ENCODE results near the gene UBAC1. TPM values are rescaled to one million over a fixed set of nuclear protein-coding genes. Genes with fewer than 3 reads are reported as not detected.

UBAC1 gene
- total and polyA plus RNA-seq, 5 donors from 2014 or later, result 17.8 to 27.7 (median 23.8) TPM

DNA sequence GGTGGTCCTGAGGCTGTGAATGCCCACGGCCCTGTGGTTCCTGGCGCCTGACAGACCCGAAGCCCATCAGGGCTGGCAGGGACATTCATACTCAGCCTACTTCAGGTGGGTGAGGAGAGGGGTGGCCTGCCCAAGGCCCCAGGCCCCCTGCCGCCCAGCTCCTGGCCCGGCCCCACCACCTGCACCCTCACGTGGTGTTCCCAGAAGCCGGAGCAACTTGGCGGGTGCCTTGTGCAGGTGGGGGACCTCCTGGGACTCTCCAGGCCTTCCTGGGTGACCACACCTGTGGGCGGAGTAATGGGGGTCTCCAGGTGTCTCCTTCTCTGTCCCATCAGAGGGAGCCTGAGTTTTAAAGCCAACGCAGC is 36.8 kb upstream of the UBAC1 start:
- no peak for ATAC-seq (ENCODE audit: low read depth in 2 of 2)
- no peaks in the 10 kb centered on the region for H3K9me3 Mint-ChIP-seq
- no peak overlapping the region for H3K4me3 Mint-ChIP-seq

DNA sequence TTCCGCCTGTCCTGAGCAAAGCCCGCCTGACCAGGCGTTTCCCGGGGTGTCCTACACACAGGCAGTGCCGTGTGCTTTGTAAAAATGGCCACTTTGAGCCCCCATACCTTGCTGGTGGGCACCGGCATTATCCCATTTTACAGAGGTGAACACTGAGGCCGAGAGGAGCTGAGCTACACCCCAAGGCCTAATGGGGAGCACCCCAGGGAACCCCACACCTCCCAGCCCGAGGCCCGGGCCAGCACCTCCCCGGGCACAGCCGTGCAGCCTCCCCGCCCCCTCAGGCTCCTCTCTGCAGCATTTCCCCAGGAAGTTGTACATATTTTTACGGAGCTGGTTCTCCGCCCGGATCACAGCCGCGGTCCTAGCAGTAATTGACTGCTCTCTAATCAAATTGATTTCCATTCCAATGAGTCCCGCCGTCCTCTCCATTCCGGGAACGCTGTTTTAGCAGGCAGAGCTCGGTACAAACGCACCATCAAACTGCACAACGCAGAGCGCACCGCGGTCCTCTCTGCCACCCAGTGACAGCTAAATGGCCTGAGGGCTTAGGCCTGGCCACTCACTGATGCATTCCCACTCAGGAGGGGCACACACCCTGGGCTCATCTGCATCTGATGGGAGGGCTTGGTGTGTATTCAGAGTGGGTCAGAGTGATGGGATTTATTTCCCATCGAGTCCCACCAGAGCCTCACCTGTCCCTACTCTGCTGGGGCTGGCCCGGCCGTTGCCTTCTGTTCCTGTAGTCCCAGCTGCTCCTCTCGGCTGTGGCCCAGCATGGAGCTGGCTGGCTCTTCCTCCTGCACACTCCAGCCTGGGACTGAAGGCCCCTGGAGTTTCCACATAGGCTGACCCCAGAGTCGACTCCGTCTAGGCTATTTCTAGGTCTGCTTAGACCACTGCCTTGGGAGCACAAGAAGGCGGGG is 36.2 kb upstream of the UBAC1 start:
- Histone ChIP-seq H3K27me3 (ENCODE audit: control insufficient read depth, insufficient read depth, low read length) (no peaks in the 10 kb centered on the region), H3K9me3 (ENCODE audit: control insufficient read depth in 2 of 2, low read length in 2 of 2) (no peaks in the 10 kb centered on the region), H3K27ac (ENCODE audit: insufficient read depth, low read length, poor library complexity, severe bottlenecking) (no peak overlapping the region), H3K4me1 (ENCODE audit: control insufficient read depth, insufficient read depth, low read length, poor library complexity, severe bottlenecking) (peaks cover 11% of the 10 kb centered on the region), H3K36me3 (ENCODE audit: control insufficient read depth, insufficient read depth, low read length) (no peaks in the 10 kb centered on the region), H3K4me3 (ENCODE audit: low read depth, low read length) (no peak overlapping the region)
- DNase-seq (no peak), ATAC-seq (ENCODE audit: low read depth in 2 of 2) (no peak)
- Mint-ChIP-seq H3K4me1 (peaks cover 0 to 7% (median under 1%) of the 10 kb centered on the region in 4 donors), H3K27ac (no peak overlapping the region), H3K4me3 (no peak overlapping the region), H3K36me3 (no peaks in the 10 kb centered on the region), H3K9me3 (no peaks in the 10 kb centered on the region), H3K27me3 (no peaks in the 10 kb centered on the region)

More for the DNA sequence above, 36.8 kb upstream of the UBAC1 start:
- peaks cover 4% of the 10 kb centered on the region for H3K4me1 ChIP-seq (ENCODE audit: control insufficient read depth, insufficient read depth, low read length, poor library complexity, severe bottlenecking)
- Mint-ChIP-seq H3K36me3 (no peaks in the 10 kb centered on the region), H3K27ac (no peak overlapping the region), H3K27me3 (no peaks in the 10 kb centered on the region), H3K4me1 (peaks cover 0 to 3% (median under 1%) of the 10 kb centered on the region in 4 donors)
- no peak overlapping the region for H3K27ac ChIP-seq (ENCODE audit: insufficient read depth, low read length, poor library complexity, severe bottlenecking)
- H3K4me3 ChIP-seq (ENCODE audit: low read depth, low read length), result no peak overlapping the region
- no peaks in the 10 kb centered on the region for H3K9me3 ChIP-seq (ENCODE audit: control insufficient read depth in 2 of 2, low read length in 2 of 2)
- no peak for DNase-seq
- H3K27me3 ChIP-seq (ENCODE audit: control insufficient read depth, insufficient read depth, low read length), result no peaks in the 10 kb centered on the region
- H3K36me3 ChIP-seq (ENCODE audit: control insufficient read depth, insufficient read depth, low read length), result no peaks in the 10 kb centered on the region

- no peaks in the 10 kb centered on the region for H3K27me3 ChIP-seq (ENCODE audit: control insufficient read depth, insufficient read depth, low read length)
- ATAC-seq (ENCODE audit: low read depth in 2 of 2) (no peak), DNase-seq (no peak)
- H3K9me3 ChIP-seq (ENCODE audit: control insufficient read depth in 2 of 2, low read length in 2 of 2), result no peaks in the 10 kb centered on the region
- Mint-ChIP-seq H3K9me3 (no peaks in the 10 kb centered on the region), H3K27ac (no peak overlapping the region), H3K4me1 (peaks cover 0 to 15% (median 7%) of the 10 kb centered on the region in 4 donors), H3K27me3 (no peaks in the 10 kb centered on the region), H3K36me3 (no peaks in the 10 kb centered on the region), H3K4me3 (peak overlapping the region in 1 of 4 donors; percentile 68)
- H3K36me3 ChIP-seq (ENCODE audit: control insufficient read depth, insufficient read depth, low read length), result no peaks in the 10 kb centered on the region
- H3K4me1 ChIP-seq (ENCODE audit: control insufficient read depth, insufficient read depth, low read length, poor library complexity, severe bottlenecking), result peaks cover 14% of the 10 kb centered on the region
- no peak overlapping the region for H3K4me3 ChIP-seq (ENCODE audit: low read depth, low read length)
- no peak overlapping the region for H3K27ac ChIP-seq (ENCODE audit: insufficient read depth, low read length, poor library complexity, severe bottlenecking)
These were observed 34.6 kb upstream of the UBAC1 start for GRCh38 chr9:135995816-135996215.

GRCh38 chr9:135994501-135995192 is 33.5 kb upstream of the UBAC1 start:
- Histone ChIP-seq H3K4me3 (ENCODE audit: low read depth, low read length) (no peak overlapping the region), H3K4me1 (ENCODE audit: control insufficient read depth, insufficient read depth, low read length, poor library complexity, severe bottlenecking) (peaks cover 22% of the 10 kb centered on the region), H3K27me3 (ENCODE audit: control insufficient read depth, insufficient read depth, low read length) (no peaks in the 10 kb centered on the region), H3K27ac (ENCODE audit: insufficient read depth, low read length, poor library complexity, severe bottlenecking) (no peak overlapping the region), H3K36me3 (ENCODE audit: control insufficient read depth, insufficient read depth, low read length) (no peaks in the 10 kb centered on the region), H3K9me3 (ENCODE audit: control insufficient read depth in 2 of 2, low read length in 2 of 2) (no peaks in the 10 kb centered on the region)
- Mint-ChIP-seq H3K4me3 (no peak overlapping the region), H3K9me3 (no peaks in the 10 kb centered on the region), H3K36me3 (no peaks in the 10 kb centered on the region), H3K4me1 (peaks cover 0 to 21% (median 7%) of the 10 kb centered on the region in 4 donors), H3K27me3 (no peaks in the 10 kb centered on the region), H3K27ac (peak overlapping the region in 1 of 3 donors; percentile 92)
- ATAC-seq (ENCODE audit: low read depth in 2 of 2) (no peak), DNase-seq (no peak)

DNA sequence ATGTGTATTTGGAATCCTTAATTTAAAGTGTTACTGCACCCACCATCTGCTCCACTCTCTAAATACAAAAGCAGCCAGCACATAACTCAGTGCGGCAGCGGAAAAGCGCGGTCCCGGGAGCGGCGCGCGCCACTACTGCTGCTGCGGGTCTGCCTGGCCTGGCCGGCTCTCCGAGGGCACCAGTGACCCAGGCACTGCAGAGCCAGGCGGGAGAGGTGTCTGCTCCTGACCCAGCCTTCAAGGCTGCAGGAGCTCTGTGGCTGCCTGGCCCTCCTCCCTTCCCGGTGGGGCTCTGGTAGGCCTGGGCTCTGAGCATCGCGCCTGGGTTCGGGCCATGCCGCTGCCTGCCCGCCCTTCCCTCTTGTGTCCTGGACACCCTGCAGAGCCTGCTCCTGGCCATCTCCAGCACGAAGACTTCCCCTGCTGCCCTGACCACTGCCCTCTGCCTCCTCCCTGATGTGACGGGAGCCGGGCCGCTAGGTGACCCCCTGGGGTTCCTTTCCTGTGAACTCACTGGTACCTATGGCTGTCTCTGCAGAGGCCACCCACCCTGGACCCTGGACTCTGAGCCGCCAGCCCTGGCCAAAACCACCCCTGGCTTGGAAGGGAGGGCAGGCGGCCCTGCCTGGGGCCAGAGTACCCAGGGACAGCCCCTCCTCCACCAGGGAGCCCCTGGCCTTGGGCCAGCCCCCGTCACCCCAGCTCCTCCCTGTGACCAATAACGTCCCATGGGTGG is 32.8 kb upstream of the UBAC1 start:
- H3K9me3 Mint-ChIP-seq, result no peaks in the 10 kb centered on the region
- Histone ChIP-seq H3K27ac (ENCODE audit: insufficient read depth, low read length, poor library complexity, severe bottlenecking) (no peak overlapping the region), H3K36me3 (ENCODE audit: control insufficient read depth, insufficient read depth, low read length) (no peaks in the 10 kb centered on the region), H3K4me3 (ENCODE audit: low read depth, low read length) (no peak overlapping the region), H3K9me3 (ENCODE audit: control insufficient read depth in 2 of 2, low read length in 2 of 2) (no peaks in the 10 kb centered on the region), H3K27me3 (ENCODE audit: control insufficient read depth, insufficient read depth, low read length) (no peaks in the 10 kb centered on the region), H3K4me1 (ENCODE audit: control insufficient read depth, insufficient read depth, low read length, poor library complexity, severe bottlenecking) (peaks cover 27% of the 10 kb centered on the region)
- H3K27ac Mint-ChIP-seq, result no peak overlapping the region
- H3K4me3 Mint-ChIP-seq, result peak overlapping the region in 1 of 4 donors; percentile 9
- H3K4me1 Mint-ChIP-seq, result peaks cover 0 to 22% (median 8%) of the 10 kb centered on the region in 4 donors
- no peak for DNase-seq
- H3K27me3 Mint-ChIP-seq, result no peaks in the 10 kb centered on the region
- no peak for ATAC-seq (ENCODE audit: low read depth in 2 of 2)
- no peaks in the 10 kb centered on the region for H3K36me3 Mint-ChIP-seq

- H3K4me1 Mint-ChIP-seq, result peaks cover 0 to 22% (median 8%) of the 10 kb centered on the region in 4 donors
These were observed 32.2 kb upstream of the UBAC1 start for GRCh38 chr9:135993409-135993742.

DNA sequence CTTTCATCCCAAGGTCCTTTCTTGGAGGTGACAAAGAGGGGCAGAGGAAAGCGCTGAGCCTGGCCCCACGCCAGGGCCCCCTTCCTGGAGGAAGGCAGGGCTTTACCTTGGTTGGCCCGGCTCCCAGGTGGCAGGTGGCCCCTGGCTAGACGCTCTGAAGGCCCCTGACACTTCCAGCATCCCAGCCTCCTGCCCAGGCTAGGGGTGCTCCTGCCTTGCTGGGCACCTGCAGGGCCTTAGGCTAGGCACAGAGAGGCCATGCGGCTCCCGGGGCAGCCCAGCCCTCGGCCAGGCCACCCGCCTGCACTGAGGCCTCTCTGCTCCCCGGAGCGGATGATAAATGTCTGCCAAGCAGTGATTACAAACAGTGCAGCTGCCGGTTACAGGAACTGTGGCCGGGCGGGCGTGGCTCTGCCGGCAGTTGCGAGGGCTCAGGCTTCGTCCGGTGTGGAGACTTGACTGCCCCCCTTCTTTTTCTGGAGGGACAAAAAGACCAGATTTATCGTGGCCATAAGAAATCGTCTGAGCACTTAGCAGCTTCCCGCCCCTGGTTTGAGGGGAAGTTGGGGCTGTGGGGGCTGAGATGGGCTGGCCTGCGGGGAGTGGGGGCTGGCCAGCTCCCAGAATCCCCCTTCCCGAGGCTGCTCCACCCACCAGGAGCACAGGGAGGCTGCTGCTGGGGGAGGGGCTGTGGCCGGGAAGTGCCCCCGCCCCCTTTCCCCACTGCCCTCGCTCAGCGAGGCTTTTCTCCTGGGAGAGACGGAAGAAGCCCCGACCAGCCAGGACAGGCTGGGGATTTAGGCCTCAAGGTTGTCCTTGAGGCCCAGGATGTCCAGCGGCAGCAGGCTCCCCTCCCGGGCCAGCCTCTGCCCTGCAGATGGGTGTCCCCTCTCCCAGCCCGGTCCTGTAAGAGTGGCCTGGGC is 31.6 kb upstream of the UBAC1 start:
- peak overlapping the region in 3 of 4 donors; percentile 36 to 71 (median 71) for H3K4me3 Mint-ChIP-seq
- ATAC-seq (ENCODE audit: low read depth in 2 of 2), result peak; percentile 69 to 70
- H3K9me3 ChIP-seq (ENCODE audit: control insufficient read depth in 2 of 2, low read length in 2 of 2), result no peaks in the 10 kb centered on the region
- H3K4me1 ChIP-seq (ENCODE audit: control insufficient read depth, insufficient read depth, low read length, poor library complexity, severe bottlenecking), result peaks cover 27% of the 10 kb centered on the region
- peaks cover 0 to 22% (median 8%) of the 10 kb centered on the region in 4 donors for H3K4me1 Mint-ChIP-seq
- no peaks in the 10 kb centered on the region for H3K9me3 Mint-ChIP-seq
- peak in 2 of 3 donors; percentile 39 to 73 for DNase-seq
- no peaks in the 10 kb centered on the region for H3K36me3 ChIP-seq (ENCODE audit: control insufficient read depth, insufficient read depth, low read length)
- H3K27me3 ChIP-seq (ENCODE audit: control insufficient read depth, insufficient read depth, low read length), result no peaks in the 10 kb centered on the region
- H3K4me3 ChIP-seq (ENCODE audit: low read depth, low read length), result no peak overlapping the region
- H3K27ac ChIP-seq (ENCODE audit: insufficient read depth, low read length, poor library complexity, severe bottlenecking), result peak overlapping the region; percentile 23
- H3K36me3 Mint-ChIP-seq, result no peaks in the 10 kb centered on the region
- H3K27me3 Mint-ChIP-seq, result no peaks in the 10 kb centered on the region
- H3K27ac Mint-ChIP-seq, result peak overlapping the region in 2 of 3 donors; percentile 55 to 91

More at GRCh38 chr9:135993409-135993742, 32.2 kb upstream of the UBAC1 start:
- H3K4me3 Mint-ChIP-seq, result peak overlapping the region in 1 of 4 donors; percentile 9
- DNase-seq, result no peak
- H3K27me3 Mint-ChIP-seq, result no peaks in the 10 kb centered on the region
- no peaks in the 10 kb centered on the region for H3K27me3 ChIP-seq (ENCODE audit: control insufficient read depth, insufficient read depth, low read length)
- H3K27ac Mint-ChIP-seq, result no peak overlapping the region
- H3K9me3 Mint-ChIP-seq, result no peaks in the 10 kb centered on the region
- no peaks in the 10 kb centered on the region for H3K36me3 ChIP-seq (ENCODE audit: control insufficient read depth, insufficient read depth, low read length)
- no peak overlapping the region for H3K27ac ChIP-seq (ENCODE audit: insufficient read depth, low read length, poor library complexity, severe bottlenecking)
- ATAC-seq (ENCODE audit: low read depth in 2 of 2), result no peak
- H3K9me3 ChIP-seq (ENCODE audit: control insufficient read depth in 2 of 2, low read length in 2 of 2), result no peaks in the 10 kb centered on the region
- no peak overlapping the region for H3K4me3 ChIP-seq (ENCODE audit: low read depth, low read length)
- H3K36me3 Mint-ChIP-seq, result no peaks in the 10 kb centered on the region
- H3K4me1 ChIP-seq (ENCODE audit: control insufficient read depth, insufficient read depth, low read length, poor library complexity, severe bottlenecking), result peaks cover 27% of the 10 kb centered on the region

Data from CD4-positive, CD25-positive, alpha-beta regulatory T cell (primary cell).